ENCODE data around the gene UGT3A1.
"Not testable (repeated sequence)": the region's sequence is repeated elsewhere in the genome, so short reads cannot be mapped to it uniquely, and the experiment has no call there.

The UGT3A1 gene, protein sequence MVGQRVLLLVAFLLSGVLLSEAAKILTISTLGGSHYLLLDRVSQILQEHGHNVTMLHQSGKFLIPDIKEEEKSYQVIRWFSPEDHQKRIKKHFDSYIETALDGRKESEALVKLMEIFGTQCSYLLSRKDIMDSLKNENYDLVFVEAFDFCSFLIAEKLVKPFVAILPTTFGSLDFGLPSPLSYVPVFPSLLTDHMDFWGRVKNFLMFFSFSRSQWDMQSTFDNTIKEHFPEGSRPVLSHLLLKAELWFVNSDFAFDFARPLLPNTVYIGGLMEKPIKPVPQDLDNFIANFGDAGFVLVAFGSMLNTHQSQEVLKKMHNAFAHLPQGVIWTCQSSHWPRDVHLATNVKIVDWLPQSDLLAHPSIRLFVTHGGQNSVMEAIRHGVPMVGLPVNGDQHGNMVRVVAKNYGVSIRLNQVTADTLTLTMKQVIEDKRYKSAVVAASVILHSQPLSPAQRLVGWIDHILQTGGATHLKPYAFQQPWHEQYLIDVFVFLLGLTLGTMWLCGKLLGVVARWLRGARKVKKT

DNA sequence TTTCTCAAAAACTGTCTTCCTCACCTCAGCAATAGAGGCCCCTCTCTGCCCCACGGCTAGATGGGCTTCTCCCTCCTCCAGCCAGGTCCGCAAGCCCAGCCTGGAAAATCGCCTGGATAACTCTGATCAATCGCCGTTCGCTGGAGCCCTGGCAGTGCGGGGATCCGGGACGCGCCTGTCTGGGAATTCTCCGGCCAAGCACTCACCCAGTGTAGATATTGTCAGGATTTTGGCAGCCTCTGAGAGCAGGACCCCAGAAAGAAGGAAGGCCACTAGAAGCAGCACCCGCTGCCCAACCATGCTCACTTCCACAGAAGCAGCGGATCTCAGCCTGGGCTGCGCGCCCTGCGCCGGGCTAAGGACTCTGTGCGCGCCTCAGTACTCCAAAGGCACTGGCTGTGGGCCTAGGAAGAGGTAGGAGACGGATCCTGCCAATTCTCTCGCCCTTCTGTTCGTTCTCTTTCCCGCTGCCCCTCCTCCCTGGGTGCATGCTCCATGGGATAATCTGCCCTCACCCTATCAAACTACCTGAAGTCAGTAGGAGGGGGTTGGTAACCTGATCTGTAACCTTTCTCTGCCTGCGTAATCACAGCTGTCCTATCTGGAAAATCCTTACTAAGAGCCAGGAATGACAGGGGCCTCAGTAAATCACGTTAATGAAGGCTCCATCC is at the start of gene UGT3A1:
TSS of gene UGT3A1 (minus strand) at position 450 of the 671 bp plus-strand sequence. CDS start at position 300, 150 bp downstream.
- no peak for DNase-seq

DNA sequence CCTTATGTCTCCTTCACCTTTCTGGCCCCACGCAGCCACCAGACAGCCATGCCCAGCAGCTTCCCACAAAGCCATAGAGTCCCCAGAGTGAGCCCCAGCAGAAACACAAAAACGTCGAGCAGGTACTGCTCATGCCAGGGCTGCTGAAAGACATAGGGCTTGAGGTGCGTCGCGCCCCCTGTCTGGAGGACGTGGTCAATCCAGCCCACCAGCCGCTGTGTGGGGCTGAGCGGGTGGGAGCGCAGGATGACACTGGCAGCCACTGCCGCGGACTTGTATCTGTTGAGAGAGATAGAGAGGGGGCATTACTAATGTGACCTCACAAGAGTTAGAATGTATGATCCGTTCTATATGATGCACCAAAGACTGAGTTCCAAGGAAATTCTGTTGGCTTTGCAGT is 44.5 kb upstream of the UGT3A1 start:
- no peak for DNase-seq

DNA sequence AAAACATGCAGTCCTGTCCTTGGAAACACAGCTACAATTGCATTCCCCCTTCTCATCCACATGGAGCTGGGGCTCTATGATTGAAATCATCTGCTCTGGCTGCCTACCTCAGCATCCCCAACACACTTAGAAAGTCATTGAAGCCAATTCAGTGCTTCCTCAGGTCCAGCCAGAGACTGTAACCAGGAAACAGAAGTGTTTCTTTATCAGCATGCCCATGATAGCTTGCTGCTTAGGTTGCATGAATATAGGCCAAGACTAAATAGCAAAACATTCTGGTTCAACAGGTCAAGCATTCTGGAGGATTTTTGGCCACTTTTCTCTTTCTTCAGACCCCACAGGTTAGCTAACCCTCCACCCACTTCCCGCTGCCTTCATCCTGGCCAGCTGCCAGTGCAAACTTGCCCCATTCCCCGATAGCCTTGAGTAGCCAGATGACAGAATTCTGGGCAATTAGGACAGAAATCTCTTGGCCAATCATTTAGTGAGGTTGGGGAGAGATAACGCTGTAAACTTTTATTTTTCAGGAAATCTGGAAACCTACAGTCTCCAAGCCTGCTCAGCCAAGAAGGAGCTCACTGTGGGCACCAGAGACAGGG is 43.4 kb upstream of the UGT3A1 start:
- DNase-seq, result not testable (repeated sequence)

DNA sequence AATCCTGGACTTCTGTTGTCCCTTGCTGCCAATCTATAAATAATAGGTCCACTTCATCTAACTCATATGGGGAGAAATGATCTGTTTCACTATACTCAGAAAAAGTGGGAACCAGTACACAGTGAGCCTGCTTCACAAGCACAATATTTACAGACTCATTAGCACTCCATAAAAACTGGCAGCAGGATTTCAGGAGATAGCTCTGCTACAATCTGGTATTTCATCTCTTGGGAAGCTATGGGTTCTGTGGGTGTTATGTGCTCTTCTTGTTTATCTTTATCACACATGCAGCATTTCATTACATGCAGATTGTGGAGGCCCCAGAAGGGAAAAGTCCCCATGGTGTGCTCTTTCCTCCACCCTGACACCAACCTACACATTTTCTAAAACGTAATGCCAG is 42.3 kb upstream of the UGT3A1 start:
- no peak for DNase-seq

DNA sequence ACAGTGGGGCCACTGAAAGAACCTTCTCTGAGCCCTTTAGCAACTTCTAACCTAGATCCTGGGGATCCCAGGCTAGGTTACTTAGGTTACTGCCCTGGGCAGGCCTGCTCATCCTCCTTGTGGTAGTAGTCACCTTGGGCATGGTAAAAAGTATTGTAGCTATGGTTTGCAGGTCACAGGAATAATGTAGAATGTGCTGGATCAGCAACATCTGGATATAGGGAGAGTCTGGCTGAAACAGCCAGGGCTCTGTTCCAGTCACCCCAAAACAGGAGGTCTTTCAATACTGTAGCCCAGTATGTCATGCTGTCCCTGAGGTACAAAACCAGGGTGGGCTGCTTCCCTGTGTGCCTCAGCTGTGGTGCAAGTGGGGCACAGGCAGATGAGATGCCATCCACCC is 41.9 kb upstream of the UGT3A1 start:
- no peak for DNase-seq

DNA sequence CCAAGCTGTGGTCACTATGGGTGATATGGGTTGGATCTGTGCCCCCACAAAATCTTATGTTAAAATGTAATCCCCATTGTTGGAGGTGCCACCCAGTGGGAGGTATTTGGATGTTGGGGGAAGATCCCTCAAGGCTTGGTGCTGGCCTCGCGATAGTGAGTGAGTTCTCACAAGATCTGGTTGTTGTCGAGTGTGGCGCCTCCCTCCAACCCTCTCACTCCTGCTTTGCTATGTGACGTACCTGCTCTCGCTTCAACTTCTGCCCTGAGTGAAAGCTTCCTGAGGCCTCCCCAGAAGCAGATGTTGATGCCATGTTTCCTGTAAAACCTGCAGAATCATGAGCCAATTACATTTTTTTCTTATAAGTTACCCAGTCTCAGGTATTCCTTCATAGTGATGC is 40.0 kb upstream of the UGT3A1 start:
- DNase-seq, result no peak

DNA sequence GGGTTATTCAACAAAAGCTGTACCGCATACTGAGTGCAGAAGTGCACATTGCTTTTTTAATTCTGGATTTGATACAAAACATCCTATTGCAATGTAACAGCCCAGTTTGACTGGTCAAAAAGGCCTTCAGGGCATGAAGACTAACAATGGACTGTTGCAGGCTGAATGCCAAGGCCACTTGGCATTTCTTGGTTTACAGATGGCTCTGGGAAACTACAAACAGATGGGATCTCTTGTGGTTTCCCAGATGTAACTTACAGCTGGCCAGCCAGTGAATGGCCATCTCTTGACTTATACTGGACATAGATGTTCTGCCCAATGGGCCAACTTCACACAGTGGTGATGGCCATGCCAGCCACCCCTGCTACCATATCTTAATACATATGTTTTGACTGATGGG is 38.7 kb upstream of the UGT3A1 start:
- DNase-seq, result no peak

DNA sequence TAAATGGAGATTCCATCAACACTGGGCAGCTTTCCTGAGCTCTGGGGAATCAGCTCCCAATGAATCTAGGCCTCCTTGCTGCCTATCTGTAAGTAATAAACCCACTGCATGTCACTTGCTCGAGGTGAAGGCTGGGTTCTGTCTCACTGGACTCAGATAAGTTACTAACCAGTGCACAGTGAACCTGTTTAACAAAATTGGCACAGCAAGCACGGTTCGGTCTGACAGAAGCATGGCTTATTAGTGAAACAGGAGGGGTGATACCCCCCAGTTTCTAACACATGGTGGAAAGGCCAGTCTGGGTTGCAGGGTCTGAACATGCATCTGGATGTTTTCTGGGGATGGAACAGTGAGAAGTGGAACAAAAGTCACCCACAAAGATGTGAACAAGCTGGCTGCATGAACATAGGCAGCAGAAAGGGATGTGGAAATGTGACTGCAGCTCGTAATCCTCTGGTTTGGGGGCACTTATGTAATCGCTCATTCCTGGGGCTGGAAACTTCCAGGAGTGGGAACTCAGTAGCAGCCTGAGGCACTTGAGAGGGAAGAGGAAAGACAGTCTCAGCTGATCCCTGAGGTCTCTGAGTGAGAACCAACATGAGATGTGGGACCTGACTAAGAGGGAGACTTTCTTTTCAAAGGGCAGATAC is 37.8 kb upstream of the UGT3A1 start:
- DNase-seq, result no peak

DNA sequence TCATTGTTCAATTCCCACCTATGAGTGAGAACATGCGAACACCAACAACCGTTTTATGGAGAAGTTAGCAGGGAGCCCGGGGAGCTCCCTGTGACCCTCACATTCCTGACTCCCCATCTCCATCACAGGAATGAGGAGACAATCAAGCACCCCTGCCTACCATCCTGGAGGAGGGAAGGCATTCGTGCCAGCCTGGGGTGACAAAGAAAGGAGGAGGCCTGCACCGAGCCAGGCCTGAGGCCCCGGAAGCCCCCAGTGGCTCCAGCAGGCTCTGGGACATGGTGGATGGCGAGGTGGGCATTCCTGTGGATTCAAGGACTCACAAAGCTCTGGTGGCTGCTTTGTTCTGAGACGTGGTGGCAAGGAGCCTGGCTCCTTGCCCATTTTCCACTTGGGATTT is 36.5 kb upstream of the UGT3A1 start:
- DNase-seq, result no peak

DNA sequence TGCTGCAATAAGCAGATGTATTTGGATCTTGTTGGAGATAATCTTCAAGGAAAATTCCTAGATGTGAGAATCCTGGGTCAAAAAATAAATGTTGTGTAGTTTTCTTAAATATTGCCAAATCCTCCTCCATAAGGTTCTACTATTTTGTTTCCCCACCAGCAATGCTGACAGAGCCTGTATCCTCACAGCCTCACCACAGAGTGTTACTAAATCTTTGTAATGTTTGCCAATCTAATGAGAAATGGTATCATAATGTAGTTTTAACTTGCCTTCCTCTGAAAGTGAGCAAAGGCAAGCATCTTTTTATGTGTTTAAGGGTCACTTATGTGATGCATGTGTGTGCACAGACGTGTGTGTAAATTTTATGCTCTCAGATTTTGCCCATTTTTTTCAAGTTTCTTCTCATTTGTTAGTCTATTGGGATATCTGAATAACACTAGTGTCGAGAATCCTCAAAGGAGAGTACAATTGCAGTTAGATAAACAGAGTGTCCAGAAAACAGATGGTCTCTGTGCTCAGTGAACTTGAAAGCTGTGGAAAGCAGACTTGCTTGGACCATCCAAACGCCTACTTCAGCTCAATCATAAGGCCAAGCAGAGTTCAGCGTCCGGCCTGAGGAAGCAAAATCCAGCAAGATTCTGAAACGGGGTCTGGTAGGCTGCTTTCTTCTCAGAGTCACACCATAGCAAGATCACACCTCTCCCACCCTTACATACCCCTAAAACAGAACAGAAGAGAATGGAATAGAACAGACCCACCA is 35.7 kb upstream of the UGT3A1 start:
- DNase-seq, result no peak

DNA sequence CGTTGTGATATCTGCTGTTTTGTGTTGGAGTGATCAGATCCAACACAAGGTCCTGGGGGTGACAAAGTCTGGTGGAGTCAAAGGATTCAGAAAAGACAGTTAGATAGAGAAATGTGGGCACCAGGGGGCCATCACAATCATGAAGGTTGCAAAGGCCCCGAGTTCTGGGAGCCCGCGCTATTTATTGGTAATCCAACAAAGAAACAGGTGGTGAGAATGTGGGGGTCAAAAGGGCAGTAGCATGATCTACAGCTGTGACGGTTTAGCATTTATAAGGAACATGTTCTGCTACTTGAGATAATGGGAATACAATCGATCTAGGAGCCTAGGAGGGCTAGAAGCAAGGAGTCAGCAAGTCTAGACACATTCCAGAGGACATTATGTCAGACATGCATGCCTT is 31.1 kb upstream of the UGT3A1 start:
- DNase-seq, result not testable (repeated sequence)

DNA sequence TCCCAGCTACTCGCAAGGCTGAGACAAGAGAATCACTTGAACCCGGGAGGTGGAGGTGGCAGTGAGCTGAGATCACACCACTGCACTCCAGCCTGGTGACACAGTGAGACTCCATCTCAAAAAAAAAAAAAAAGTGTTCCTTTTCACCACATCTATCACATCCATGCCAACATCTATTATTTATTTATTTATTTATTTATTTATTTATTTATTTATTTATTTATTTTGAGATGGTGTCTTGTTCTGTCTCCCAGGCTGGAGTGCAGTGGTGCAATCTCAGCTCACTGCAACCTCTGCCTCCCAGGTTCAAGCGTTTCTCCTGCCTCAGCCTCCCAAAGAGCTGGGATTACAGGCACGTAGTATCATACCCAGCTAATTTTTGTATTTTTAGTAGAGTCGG is 28.4 kb upstream of the UGT3A1 start:
- DNase-seq, result not testable (repeated sequence)

DNA sequence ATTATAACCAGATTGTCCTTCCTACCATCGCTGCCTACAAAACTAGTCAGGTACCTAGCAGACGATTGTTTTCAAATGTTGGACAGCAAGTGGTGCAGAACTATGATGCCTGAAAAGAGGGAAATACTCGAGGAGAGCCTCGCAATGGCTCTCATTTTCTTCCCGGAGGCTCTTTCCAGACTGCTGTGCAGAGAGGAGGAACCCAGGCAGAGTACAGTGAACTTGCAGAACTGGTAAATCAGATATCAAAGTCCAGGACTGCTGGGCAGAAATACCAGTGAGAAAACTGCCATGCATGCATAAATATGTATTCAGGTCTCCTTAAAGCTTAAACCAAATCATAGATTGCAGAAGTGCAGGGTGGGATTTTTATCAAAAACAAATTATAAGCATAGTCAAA is 26.4 kb upstream of the UGT3A1 start:
- DNase-seq, result no peak

DNA sequence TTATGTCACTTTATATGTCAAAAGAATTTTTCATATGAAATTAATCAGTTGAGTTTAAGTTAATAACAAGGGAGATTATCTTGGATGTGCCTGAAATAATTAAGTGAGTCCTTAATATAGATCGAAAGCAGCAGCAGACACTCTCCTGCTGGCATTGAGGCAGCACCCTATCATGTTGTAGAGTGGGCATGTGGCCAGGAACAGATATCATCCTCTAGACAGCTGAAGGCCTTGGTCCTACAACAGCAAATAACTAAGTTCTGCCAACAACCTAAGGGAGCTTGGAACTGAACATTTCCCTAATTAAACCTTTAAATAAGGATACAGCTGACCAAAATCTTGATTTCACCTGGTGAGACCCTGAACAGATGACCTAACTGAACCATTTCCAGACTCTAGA is 25.8 kb upstream of the UGT3A1 start:
- no peak for DNase-seq

DNA sequence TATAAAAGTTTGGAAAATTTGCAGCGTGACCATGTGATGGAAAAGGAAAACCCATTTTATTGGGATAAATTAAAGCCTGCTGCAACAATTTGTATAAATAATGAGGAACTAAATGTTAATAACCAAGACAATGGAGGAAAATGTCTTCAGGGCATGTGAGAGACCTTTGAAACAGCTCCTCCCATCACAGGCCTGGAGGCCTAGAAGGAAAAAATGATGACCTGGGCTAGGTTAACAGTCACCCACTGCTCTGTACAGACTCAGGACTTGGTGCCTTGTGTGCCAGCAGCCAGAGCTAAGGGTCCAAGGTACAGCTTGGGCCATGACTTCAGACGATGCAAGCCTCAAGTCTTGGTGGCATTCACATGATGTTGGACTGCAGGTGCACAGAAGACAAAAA is 22.0 kb upstream of the UGT3A1 start:
- no peak for DNase-seq

DNA sequence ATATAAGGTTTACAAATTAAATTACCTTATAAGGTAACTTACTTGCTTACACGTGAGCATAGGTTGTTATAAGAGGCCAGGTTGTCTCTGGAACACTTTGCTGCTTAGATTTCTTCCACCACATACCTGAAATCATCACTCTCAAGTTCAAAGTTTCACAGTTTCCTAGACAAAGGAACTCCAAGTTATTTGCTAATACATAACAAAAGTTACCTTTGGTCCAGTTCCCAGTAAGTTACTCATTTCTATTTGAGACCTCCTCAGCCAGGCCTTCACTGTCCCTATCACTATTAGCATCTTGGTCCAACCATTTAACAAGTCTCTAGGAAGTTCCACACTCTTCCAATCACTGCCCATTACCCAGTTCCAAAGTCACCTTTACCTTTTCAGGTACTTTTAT is 18.5 kb upstream of the UGT3A1 start:
- no peak for DNase-seq

DNA sequence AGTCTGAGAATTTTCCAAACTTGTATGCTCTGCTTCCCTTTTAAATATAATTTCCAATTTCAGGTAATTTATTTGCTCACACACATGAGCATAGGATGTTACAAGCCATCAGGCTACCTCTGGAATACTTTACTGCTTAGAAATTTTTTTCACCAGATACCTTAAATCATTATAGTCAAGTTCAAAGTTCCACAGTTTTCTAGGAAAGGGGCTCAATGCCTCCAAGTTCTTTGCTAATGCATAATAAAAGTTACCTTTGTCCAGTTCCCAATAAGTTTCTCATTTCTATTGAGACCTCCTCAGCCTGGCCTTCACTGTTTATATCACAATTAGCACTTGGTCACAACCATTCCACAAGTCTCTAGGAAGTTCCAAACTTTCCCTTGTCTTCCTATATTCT is 16.2 kb upstream of the UGT3A1 start:
- DNase-seq, result no peak

DNA sequence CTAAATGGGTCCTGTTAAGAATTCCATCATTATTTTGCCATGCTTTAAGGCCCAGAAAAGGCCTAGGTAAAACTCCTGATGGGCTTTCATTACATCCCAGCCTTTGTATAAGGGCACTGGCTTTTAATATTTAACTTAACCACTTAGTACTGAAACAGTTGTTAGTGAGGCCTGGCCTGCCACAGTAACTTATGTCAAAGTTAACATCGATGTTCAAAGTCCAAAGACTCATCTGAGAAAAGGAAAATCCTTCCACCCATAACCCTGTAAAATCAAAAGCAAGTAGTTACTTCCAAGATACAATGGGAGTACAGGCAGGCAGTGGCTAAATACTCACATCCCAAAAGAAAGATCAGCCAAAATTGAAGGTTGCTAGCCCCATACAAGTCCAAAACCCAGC is 15.0 kb upstream of the UGT3A1 start:
- no peak for DNase-seq

DNA sequence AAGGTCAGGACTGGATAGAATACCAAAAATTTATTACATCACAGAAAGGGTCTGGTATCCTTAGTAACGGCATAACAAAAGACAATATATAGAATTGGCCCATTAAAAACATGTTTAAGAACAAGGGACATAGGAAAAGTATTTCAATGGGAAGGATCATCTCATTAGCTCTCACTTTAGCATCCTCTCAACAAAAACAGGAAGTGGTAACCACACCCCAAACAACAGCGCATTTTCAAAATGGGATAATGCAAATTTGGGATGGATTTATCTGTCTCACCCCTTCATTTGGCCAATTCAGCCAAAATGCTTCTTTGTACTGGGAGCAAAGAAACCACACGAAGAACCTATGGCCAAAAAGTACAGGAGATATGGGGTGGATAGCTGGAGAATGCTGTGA is 9.8 kb upstream of the UGT3A1 start:
- DNase-seq, result no peak

DNA sequence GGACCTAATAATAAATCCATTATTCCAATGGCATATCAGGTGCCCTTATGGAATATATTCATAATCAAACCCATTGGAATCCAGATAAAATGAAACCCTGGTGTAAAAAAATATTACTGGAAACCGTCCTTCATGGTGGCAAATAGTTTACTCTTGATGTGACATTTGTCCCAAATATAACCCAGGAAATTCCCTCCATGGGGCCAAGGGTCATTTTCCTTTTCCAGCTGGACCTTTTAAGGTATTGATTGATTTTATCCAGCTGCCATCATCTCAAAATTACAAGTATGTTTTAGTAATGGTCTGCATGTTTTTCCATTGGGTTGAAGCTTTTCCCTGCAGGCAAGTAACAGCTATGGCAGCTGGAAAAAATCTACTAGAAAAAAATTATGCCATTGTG is 8.4 kb upstream of the UGT3A1 start:
- DNase-seq, result no peak

DNA sequence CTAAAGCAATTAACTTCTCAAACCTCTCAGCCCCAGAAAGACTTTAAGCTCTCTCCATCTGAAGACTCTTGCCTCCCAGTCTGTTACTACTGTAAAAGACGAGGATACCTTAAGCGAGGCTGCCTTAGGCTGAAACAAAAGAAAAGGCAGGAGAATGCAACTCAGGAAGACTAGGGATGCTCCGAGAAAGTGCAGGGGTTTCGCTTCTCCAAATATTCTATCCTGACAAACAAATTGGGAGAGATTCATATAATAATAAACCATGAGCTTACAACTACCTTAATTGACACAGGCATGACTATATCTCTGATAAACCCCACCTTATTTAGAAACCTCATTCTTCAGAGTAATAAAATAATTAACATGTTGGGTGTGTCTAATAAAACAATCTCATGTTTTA is 4.9 kb upstream of the UGT3A1 start:
- DNase-seq, result no peak

DNA sequence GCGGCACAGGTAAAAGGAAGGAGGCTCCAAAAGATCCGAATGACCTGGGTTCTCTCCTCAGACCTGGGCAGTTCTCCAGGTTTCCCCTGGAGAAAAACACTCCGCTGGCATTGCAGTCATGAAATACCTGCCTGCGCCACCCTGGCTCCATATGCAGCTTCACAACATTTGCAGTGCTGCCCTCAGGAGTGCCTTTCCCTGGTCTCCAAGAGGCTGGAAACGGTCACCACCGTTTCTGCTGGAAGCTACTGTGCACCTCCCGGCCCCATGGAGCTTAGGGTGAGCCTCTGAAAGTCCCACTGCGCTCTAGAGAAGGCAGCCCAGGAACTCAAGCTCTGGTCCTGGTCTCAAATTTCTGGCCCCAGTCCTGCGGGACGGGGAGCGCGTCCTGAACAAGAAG is 670 bp downstream of the UGT3A1 start:
- no peak for DNase-seq

DNA sequence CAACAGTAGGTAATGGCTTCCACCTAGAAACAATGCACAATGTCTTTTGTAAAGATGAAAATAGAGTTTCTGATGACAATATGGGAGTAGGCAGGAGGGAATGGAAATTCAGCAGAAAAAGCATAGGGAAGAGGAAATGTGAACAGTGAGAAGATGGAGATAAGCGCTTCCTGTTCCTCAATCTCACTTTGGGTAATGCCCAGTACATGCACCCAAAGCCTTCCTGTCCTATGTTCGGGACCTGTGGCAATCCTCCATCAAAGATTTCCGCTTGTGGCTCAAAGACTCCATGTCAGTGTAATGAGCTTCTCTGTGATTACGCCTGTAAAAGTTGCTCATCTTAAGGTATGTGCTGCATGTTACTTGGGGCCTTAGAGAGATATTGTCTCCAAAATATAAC is 2.7 kb downstream of the UGT3A1 start:
- no peak for DNase-seq
